HCT116 (cell line): ENCODE data around the gene WWOX. TPM values are rescaled to one million over a fixed set of nuclear protein-coding genes. Genes with fewer than 3 reads are reported as not detected.

ENCODE experiments used
- ATAC-seq: fragments of 200-7000 bp; cut with Tn5 transposase; 2 replicates; pipeline ENCODE4 v1.9.1; 2020; ENCODE audit warnings: mild to moderate bottlenecking, moderate library complexity
- BruUV-seq: library from RNA; stranded (reverse); fragments of 400-500 nt; replicated peaks from 2 replicates; lab custom pipeline; 2021; lab: Mats Ljungman, UMichigan
- CTCF ChIA-PET: fragments of 300-600 bp; sonication (Branson Sonifier 250); formaldehyde crosslinking; loops from one replicate; lab custom pipeline; 2021; ENCODE audit warnings: antibody characterized with exemption; lab: Charles Lee
- POLR2A ChIA-PET: fragments of 300-600, 350-600 bp; sonication (Branson Sonifier 250); formaldehyde crosslinking; loops from one replicate; lab custom pipeline; 2021; ENCODE audit warnings: antibody characterized with exemption; lab: Charles Lee
- RAD21 ChIA-PET, 2 experiments: fragments of 300-600 bp; sonication (Branson Sonifier 250); formaldehyde crosslinking; loops; one replicate each; lab custom pipeline; 2023; ENCODE audit warnings: low total read pairs in 2 of 2; ENCODE audit not compliant: uncharacterized antibody in 2 of 2, unreplicated experiment in 2 of 2, low non-redundant PET in 1 of 2; lab: Charles Lee
- DNase-seq: peaks from one replicate; pipeline ENCODE4 v3.0.0-alpha.2; 2010; ENCODE audit warnings: low read depth, low spot score
- H2AFZ ChIP-seq: fragments of 200-600 bp; shearing (Covaris generic), sonication (generic); 2 replicates; pipeline ENCODE4 v1.6.1; 2017; ENCODE audit warnings: low read depth, mixed run types, mixed read lengths, antibody characterized with exemption, low read length; ENCODE audit not compliant: poor library complexity, severe bottlenecking
- H3K27ac ChIP-seq: 2 replicates; pipeline ENCODE4 v1.5.1; 2012; ENCODE audit warnings: low read depth, low read length
- H3K27me3 ChIP-seq: fragments of 200-600 bp; sonication (generic); 2 replicates; pipeline ENCODE4 v1.6.1; 2016; ENCODE audit warnings: mixed run types, low read length, mixed read lengths; ENCODE audit not compliant: insufficient read depth
- H3K36me3 ChIP-seq, 2 experiments: fragments of 200-500 bp in 1 of 2; fragments of 200-600 bp in 1 of 2; sonication (Bioruptor generic) in 1 of 2; sonication (generic) in 1 of 2; 2 replicates each; pipeline versions ENCODE4 v1.5.1 to v1.6.1; 2014 to 2016; ENCODE audit warnings: low read length in 2 of 2, inconsistent platforms in 1 of 2, mixed read lengths in 1 of 2, mixed run types in 1 of 2; ENCODE audit not compliant: insufficient read depth in 2 of 2, control insufficient read depth in 1 of 2
- H3K4me1 ChIP-seq, 2 experiments: fragments of 200-600 bp in 1 of 2; sonication (generic) in 1 of 2; 2 replicates each; pipeline versions ENCODE4 v1.5.1 to v1.6.1; 2012 to 2017; ENCODE audit warnings: low read length in 2 of 2, inconsistent platforms in 1 of 2, mild to moderate bottlenecking in 1 of 2, mixed read lengths in 1 of 2, mixed run types in 1 of 2, moderate library complexity in 1 of 2; ENCODE audit not compliant: insufficient read depth in 2 of 2, control insufficient read depth in 1 of 2
- H3K4me2 ChIP-seq: fragments of 200-600 bp; sonication (generic); 2 replicates; pipeline ENCODE4 v1.6.1; 2017; ENCODE audit warnings: mixed run types, low read length, mixed read lengths
- H3K4me3 ChIP-seq, 2 experiments: fragments of 200-600 bp in 1 of 2; sonication (generic) in 1 of 2; replicated peaks in 1 of 2; 2 replicates each; pipeline ENCODE4 v1.5.1; 2011 to 2016; ENCODE audit warnings: low read length in 2 of 2, control low read depth in 1 of 2, low read depth in 1 of 2, mild to moderate bottlenecking in 1 of 2, mixed read lengths in 1 of 2, mixed run types in 1 of 2
- H3K79me2 ChIP-seq: fragments of 200-600 bp; sonication (generic); 2 replicates; pipeline ENCODE4 v1.6.1; 2017; ENCODE audit warnings: mild to moderate bottlenecking, mixed run types, low read length, moderate library complexity, mixed read lengths; ENCODE audit not compliant: insufficient read depth
- H3K9ac ChIP-seq: fragments of 200-600 bp; sonication (generic); 2 replicates; pipeline ENCODE4 v1.6.1; 2016; ENCODE audit warnings: low read length, mixed read lengths
- H3K9me2 ChIP-seq: fragments of 200-600 bp; sonication (generic), shearing (Covaris generic); 2 replicates; pipeline ENCODE4 v1.6.1; 2017; ENCODE audit warnings: mixed run types, mild to moderate bottlenecking, moderate library complexity; ENCODE audit not compliant: insufficient read depth
- H3K9me3 ChIP-seq, 2 experiments: fragments of 200-500 bp in 1 of 2; fragments of 200-600 bp in 1 of 2; sonication (Bioruptor generic) in 1 of 2; sonication (generic) in 1 of 2; 2 replicates each; pipeline ENCODE4 v1.6.1; 2014 to 2017; ENCODE audit warnings: low read length in 2 of 2, mixed read lengths in 2 of 2, inconsistent platforms in 1 of 2, low read depth in 1 of 2, mild to moderate bottlenecking in 1 of 2, mixed run types in 1 of 2, moderate library complexity in 1 of 2; ENCODE audit not compliant: control insufficient read depth in 1 of 2, insufficient read depth in 1 of 2
- H4K20me1 ChIP-seq: fragments of 200-600 bp; sonication (generic), shearing (Covaris generic); 2 replicates; pipeline ENCODE4 v1.6.1; 2017; ENCODE audit warnings: mixed run types, mild to moderate bottlenecking, moderate library complexity; ENCODE audit not compliant: insufficient read depth
- ATF3 ChIP-seq: IDR thresholded peaks from 2 replicates; pipeline ENCODE4 v1.6.1; 2012
- CBX3 ChIP-seq: IDR thresholded peaks from 2 replicates; pipeline ENCODE4 v1.6.1; 2012; ENCODE audit warnings: low read depth
- CTCF ChIP-seq, 3 experiments: fragments of 200-600 bp in 1 of 3; sonication (generic) in 1 of 3; IDR thresholded peaks in 2 of 3; conservative IDR thresholded peaks in 1 of 3; 2 replicates each; pipeline ENCODE4 v1.5.1; 2012 to 2017; ENCODE audit warnings: low read depth in 2 of 3, low read length in 2 of 3, antibody characterized with exemption in 1 of 3, borderline replicate concordance in 1 of 3, control low read depth in 1 of 3, mild to moderate bottlenecking in 1 of 3, mixed read lengths in 1 of 3, mixed run types in 1 of 3, moderate library complexity in 1 of 3; ENCODE audit not compliant: insufficient read depth in 1 of 3
- EGR1 ChIP-seq: IDR thresholded peaks from 2 replicates; pipeline ENCODE4 v1.6.1; 2012; ENCODE audit warnings: low read depth
- ELF1 ChIP-seq: IDR thresholded peaks from 2 replicates; pipeline ENCODE4 v1.6.1; 2012; ENCODE audit warnings: low read depth, borderline replicate concordance
- EZH2 ChIP-seq: fragments of 200-600 bp; sonication (generic); IDR thresholded peaks from 2 replicates; pipeline ENCODE4 v1.6.1; 2017; ENCODE audit warnings: antibody characterized with exemption, mixed run types
- FOSL1 ChIP-seq: IDR thresholded peaks from 2 replicates; pipeline ENCODE4 v1.6.1; 2012; ENCODE audit warnings: low read depth
- POLR2A ChIP-seq: IDR thresholded peaks from 2 replicates; pipeline ENCODE4 v1.7.0; 2011; ENCODE audit warnings: borderline replicate concordance; ENCODE audit not compliant: insufficient read depth, insufficient read length; ENCODE audit errors: extremely low read depth
- POLR2AphosphoS5 ChIP-seq: IDR thresholded peaks from 2 replicates; pipeline ENCODE4 v1.6.1; 2011; ENCODE audit warnings: mild to moderate bottlenecking, low read depth, low read length, moderate library complexity
- RAD21 ChIP-seq: IDR thresholded peaks from 2 replicates; pipeline ENCODE4 v1.6.1; 2012; ENCODE audit warnings: low read depth, mild to moderate bottlenecking
- REST ChIP-seq: IDR thresholded peaks from 2 replicates; pipeline ENCODE4 v1.6.1; 2012; ENCODE audit warnings: low read depth
- SRF ChIP-seq: IDR thresholded peaks from 2 replicates; pipeline ENCODE4 v1.6.1; 2012; ENCODE audit warnings: low read depth
- intact Hi-C: fragments of 100-400 bp; cut with micrococcal nuclease; formaldehyde crosslinking; loops from 2 replicates; pipeline ENCODE4 v1.10.0; 2022
- total RNA-seq: library from RNA; stranded (reverse); gene quantifications from one replicate; pipeline ENCODE4 v1.2.1, GENCODE V29; 2021; ENCODE audit not compliant: unreplicated experiment

WWOX gene
- total RNA-seq, 1 experiment from 2014 or later = 13.7 TPM

GRCh38 chr16:78399384-78399783, 299.9 kb downstream of the WWOX start:
- ChIA-PET POLR2A (no interaction called here), CTCF (no interaction called here), RAD21 (no interaction called here)
- H2AFZ ChIP-seq = no peak overlapping the region
- no peak overlapping the region for H3K9ac ChIP-seq
- BruUV-seq = no TSS peak
- no peaks in the 10 kb centered on the region for H3K9me2 ChIP-seq
- H3K4me3 ChIP-seq = no peak overlapping the region
- no peaks in the 10 kb centered on the region for H3K79me2 ChIP-seq
- no peaks in the 10 kb centered on the region for H3K9me3 ChIP-seq
- DNase-seq (no peak), ATAC-seq (no peak)
- H3K36me3 ChIP-seq = no peaks in the 10 kb centered on the region; a peak in 1 of 4 replicates
- no peaks in the 10 kb centered on the region for H3K27me3 ChIP-seq
- H3K27ac ChIP-seq = no peak overlapping the region
- no peaks in the 10 kb centered on the region for H3K4me1 ChIP-seq
- intact Hi-C loops = no loop called here
- H3K4me2 ChIP-seq = no peak overlapping the region
- no peak for TF ChIP-seq EZH2
- no peak for TF ChIP-seq FOSL1
- H4K20me1 ChIP-seq = no peaks in the 10 kb centered on the region

- no peak for ATAC-seq
Observed at GRCh38 chr16:78402833-78403232, 303.4 kb downstream of the WWOX start.

More at GRCh38 chr16:78402833-78403232, 303.4 kb downstream of the WWOX start:
- no peak for DNase-seq
- Histone ChIP-seq H3K27me3 (no peaks in the 10 kb centered on the region), H3K79me2 (no peaks in the 10 kb centered on the region), H3K4me3 (no peak overlapping the region), H3K9me3 (no peaks in the 10 kb centered on the region), H3K9ac (no peak overlapping the region), H3K36me3 (no peaks in the 10 kb centered on the region), H3K4me2 (no peak overlapping the region), H2AFZ (no peak overlapping the region), H3K4me1 (no peaks in the 10 kb centered on the region), H4K20me1 (no peaks in the 10 kb centered on the region), H3K9me2 (no peaks in the 10 kb centered on the region), H3K27ac (no peak overlapping the region)
- intact Hi-C loops = no loop called here
- ChIA-PET POLR2A (no interaction called here), CTCF (no interaction called here), RAD21 (no interaction called here)
- TF ChIP-seq POLR2AphosphoS5 = no peak
- no peak for TF ChIP-seq CBX3
- TF ChIP-seq RAD21 = no peak
- TF ChIP-seq EZH2 = no peak
- TF ChIP-seq ELF1 = no peak
- TF ChIP-seq REST = no peak
- no peak for TF ChIP-seq CTCF (IDR thresholded peaks at IDR 0.05 in 2 of 3, conservative IDR thresholded peaks at IDR 0.05 in 1 of 3; ENCODE audit: borderline replicate concordance in 1 of 3, insufficient read depth in 1 of 3, low read depth in 2 of 3, low read length in 2 of 3)
- TF ChIP-seq POLR2A = no peak
- no peak for TF ChIP-seq EGR1
- no peak for TF ChIP-seq SRF
- TF ChIP-seq ATF3 = no peak
- BruUV-seq = no TSS peak
